ENCODE results near the gene ACCSL.

Gene ACCSL

GRCh38 chr11:44018829-44019228, 29.0 kb upstream of the ACCSL start:
- no peak for DNase-seq

GRCh38 chr11:44024977-44025376, 22.8 kb upstream of the ACCSL start:
- DNase-seq: no peak

GRCh38 chr11:44025727-44026126, 22.1 kb upstream of the ACCSL start:
- DNase-seq: no peak

GRCh38 chr11:44028401-44028800, 19.4 kb upstream of the ACCSL start:
- DNase-seq: no peak

- DNase-seq: no peak
These were observed 18.8 kb upstream of the ACCSL start for GRCh38 chr11:44028816-44029506.

- DNase-seq: no peak
These were observed 18.3 kb upstream of the ACCSL start for GRCh38 chr11:44029507-44029845.

GRCh38 chr11:44029977-44030911, 17.5 kb upstream of the ACCSL start:
- DNase-seq: peak; percentile 64

- no peak for DNase-seq
These were observed 16.8 kb upstream of the ACCSL start for GRCh38 chr11:44030996-44031395.

- no peak for DNase-seq
These were observed 16.2 kb upstream of the ACCSL start for GRCh38 chr11:44031549-44031948.

GRCh38 chr11:44032299-44033085, 15.3 kb upstream of the ACCSL start:
- no peak for DNase-seq

GRCh38 chr11:44033411-44033850, 14.3 kb upstream of the ACCSL start:
- no peak for DNase-seq

GRCh38 chr11:44033856-44034255, 13.9 kb upstream of the ACCSL start:
- no peak for DNase-seq

GRCh38 chr11:44034639-44035038, 13.1 kb upstream of the ACCSL start:
- no peak for DNase-seq

GRCh38 chr11:44036811-44037657, 10.7 kb upstream of the ACCSL start:
- DNase-seq: peak; percentile 70

GRCh38 chr11:44037658-44037998, 10.2 kb upstream of the ACCSL start:
- DNase-seq: no peak

- no peak for DNase-seq
These were observed 4.6 kb upstream of the ACCSL start for GRCh38 chr11:44043157-44043556.

- DNase-seq: no peak
These were observed 1.6 kb upstream of the ACCSL start for GRCh38 chr11:44046182-44046581.

GRCh38 chr11:44047298-44047697, 483 bp upstream of the ACCSL start:
- DNase-seq: no peak

GRCh38 chr11:44049832-44050231, 2.1 kb downstream of the ACCSL start:
- DNase-seq: no peak

GRCh38 chr11:44051171-44051570, 3.4 kb downstream of the ACCSL start:
- DNase-seq: no peak

- DNase-seq: no peak
These were observed 9.6 kb downstream of the ACCSL start for GRCh38 chr11:44057340-44057739.

- DNase-seq: no peak
These were observed 10.5 kb downstream of the ACCSL start for GRCh38 chr11:44058275-44058674.
